GM12872 (cell line): ENCODE results near the gene MPRIP.

ENCODE experiments used
- CTCF ChIP-seq: IDR thresholded peaks from 3 replicates; pipeline ENCODE4 v1.5.1; 2011; ENCODE audit warnings: low read depth, mild to moderate bottlenecking, low read length, moderate library complexity; ENCODE audit not compliant: insufficient read depth

MPRIP gene

GRCh38 chr17:17144916-17145665 lies 102.8 kb downstream of the MPRIP start:
- TF ChIP-seq CTCF = no peak

- peak; percentile 43; the same call in 2 of the 3 replicates for TF ChIP-seq CTCF
These were observed 104.6 kb downstream of the MPRIP start for GRCh38 chr17:17146786-17147406.

- TF ChIP-seq CTCF = no peak
These were observed 105.6 kb downstream of the MPRIP start for GRCh38 chr17:17147821-17148220.

GRCh38 chr17:17149520-17150447 lies 107.5 kb downstream of the MPRIP start:
- no peak for TF ChIP-seq CTCF

- TF ChIP-seq CTCF = no peak
These were observed 108.2 kb downstream of the MPRIP start for GRCh38 chr17:17150448-17150800.

GRCh38 chr17:17151055-17151454 lies 108.8 kb downstream of the MPRIP start:
- no peak for TF ChIP-seq CTCF

- no peak for TF ChIP-seq CTCF
These were observed 109.3 kb downstream of the MPRIP start for GRCh38 chr17:17151541-17151940.
